K562 (cell line): ENCODE results near the gene CSF1R.

Source experiments
- CREM ChIP-seq: IDR thresholded peaks from 2 replicates; pipeline ENCODE4 v1.6.1; 2014; ENCODE audit warnings: antibody characterized with exemption, low read depth
- EZH2 ChIP-seq: IDR thresholded peaks from 2 replicates; pipeline ENCODE4 v1.6.1; 2012; ENCODE audit warnings: low read depth, mild to moderate bottlenecking, inconsistent platforms, low read length, borderline replicate concordance
- MED1 ChIP-seq: sonication (generic); formaldehyde crosslinking; IDR thresholded peaks from 2 replicates; pipeline ENCODE4 v1.8.1; 2023; ENCODE audit warnings: missing genetic modification reagents, borderline replicate concordance
- PHF20 ChIP-seq: fragments of 450-650 bp; IDR thresholded peaks from 2 replicates; pipeline ENCODE4 v1.6.1; 2018; ENCODE audit not compliant: partially characterized antibody
- SRF ChIP-seq, 2 experiments: fragments of 250-450, 450-650 bp in 1 of 2; sonication (Bioruptor Pico) in 1 of 2; sonication (generic) in 1 of 2; formaldehyde crosslinking; IDR thresholded peaks; 2 replicates each; pipeline versions ENCODE4 v1.5.0 to v1.5.1; 2020 to 2022; ENCODE audit warnings: mild to moderate bottlenecking in 1 of 2, missing genetic modification reagents in 1 of 2
- XRCC5 ChIP-seq: fragments of 200-400 bp; formaldehyde crosslinking; IDR thresholded peaks from 2 replicates; pipeline ENCODE4 v1.6.1; 2017; ENCODE audit warnings: low read depth, mild to moderate bottlenecking, low read length
- TF ChIP-seq, protein P1 (sequence below): fragments of 250-450 bp; sonication (Bioruptor Pico); IDR thresholded peaks from 2 replicates; pipeline ENCODE4 v1.5.0; 2021
- TF ChIP-seq, protein P2 (sequence below), 3 experiments: IDR thresholded peaks in 2 of 3; conservative IDR thresholded peaks in 1 of 3; 2 replicates each; pipeline ENCODE4 v1.5.1; 2011 to 2012; ENCODE audit warnings: low read length in 3 of 3, mild to moderate bottlenecking in 3 of 3, control low read depth in 2 of 3, improper control_type of control experiment in 1 of 3, inconsistent platforms in 1 of 3, low read depth in 1 of 3, mixed read lengths in 1 of 3, moderate library complexity in 1 of 3; ENCODE audit not compliant: insufficient read depth in 2 of 3
- TF ChIP-seq, protein P3 (sequence below): fragments of 250-450 bp; sonication (Bioruptor Pico); IDR thresholded peaks from 2 replicates; pipeline ENCODE4 v1.8.0; 2022; ENCODE audit warnings: moderate library complexity, mild to moderate bottlenecking, inconsistent platforms
- TF ChIP-seq, protein P4 (sequence below): sonication (generic); formaldehyde crosslinking; IDR thresholded peaks from 2 replicates; pipeline ENCODE4 v1.4.0; 2020; ENCODE audit warnings: mild to moderate bottlenecking, missing genetic modification reagents
- TF ChIP-seq, protein P5 (sequence below), 3 experiments: fragments of 200-800 bp in 1 of 3; fragments of 250-450 bp in 1 of 3; fragments of 450-650 bp in 1 of 3; sonication (Bioruptor Pico) in 1 of 3; sonication (Bioruptor generic) in 1 of 3; formaldehyde crosslinking in 1 of 3; IDR thresholded peaks; 2 replicates each; pipeline versions ENCODE4 v1.6.1 to v1.8.0; 2016 to 2022; ENCODE audit warnings: mild to moderate bottlenecking in 2 of 3, missing genetic modification characterization in 2 of 3, missing compliant biosample characterization in 1 of 3, moderate library complexity in 1 of 3

DNA sequence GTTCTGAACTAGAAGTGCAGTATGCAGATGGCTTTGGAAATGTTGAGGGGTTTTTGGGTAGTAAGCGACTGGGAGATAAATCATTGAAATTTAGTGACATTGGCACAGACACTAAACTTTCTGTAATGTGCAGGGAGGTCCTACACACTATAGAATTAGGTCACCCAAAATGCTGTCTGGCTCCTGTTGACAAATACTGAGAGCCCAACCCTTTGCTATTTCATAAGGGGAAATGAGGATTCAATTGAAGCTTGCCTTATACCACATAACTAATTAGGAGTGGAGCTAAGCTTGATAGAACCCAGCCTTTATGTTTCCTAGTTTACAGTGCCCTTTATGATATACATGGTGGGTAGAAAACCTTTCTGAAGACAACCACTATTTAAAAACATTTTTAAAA lies 63.2 kb downstream of the CSF1R start:
- no peak for TF ChIP-seq CREM
- TF ChIP-seq, protein P1, sequence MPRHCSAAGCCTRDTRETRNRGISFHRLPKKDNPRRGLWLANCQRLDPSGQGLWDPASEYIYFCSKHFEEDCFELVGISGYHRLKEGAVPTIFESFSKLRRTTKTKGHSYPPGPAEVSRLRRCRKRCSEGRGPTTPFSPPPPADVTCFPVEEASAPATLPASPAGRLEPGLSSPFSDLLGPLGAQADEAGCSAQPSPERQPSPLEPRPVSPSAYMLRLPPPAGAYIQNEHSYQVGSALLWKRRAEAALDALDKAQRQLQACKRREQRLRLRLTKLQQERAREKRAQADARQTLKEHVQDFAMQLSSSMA (CRISPR knock-in tag): no peak
- TF ChIP-seq XRCC5: no peak
- TF ChIP-seq PHF20: no peak
- TF ChIP-seq, protein P2, sequence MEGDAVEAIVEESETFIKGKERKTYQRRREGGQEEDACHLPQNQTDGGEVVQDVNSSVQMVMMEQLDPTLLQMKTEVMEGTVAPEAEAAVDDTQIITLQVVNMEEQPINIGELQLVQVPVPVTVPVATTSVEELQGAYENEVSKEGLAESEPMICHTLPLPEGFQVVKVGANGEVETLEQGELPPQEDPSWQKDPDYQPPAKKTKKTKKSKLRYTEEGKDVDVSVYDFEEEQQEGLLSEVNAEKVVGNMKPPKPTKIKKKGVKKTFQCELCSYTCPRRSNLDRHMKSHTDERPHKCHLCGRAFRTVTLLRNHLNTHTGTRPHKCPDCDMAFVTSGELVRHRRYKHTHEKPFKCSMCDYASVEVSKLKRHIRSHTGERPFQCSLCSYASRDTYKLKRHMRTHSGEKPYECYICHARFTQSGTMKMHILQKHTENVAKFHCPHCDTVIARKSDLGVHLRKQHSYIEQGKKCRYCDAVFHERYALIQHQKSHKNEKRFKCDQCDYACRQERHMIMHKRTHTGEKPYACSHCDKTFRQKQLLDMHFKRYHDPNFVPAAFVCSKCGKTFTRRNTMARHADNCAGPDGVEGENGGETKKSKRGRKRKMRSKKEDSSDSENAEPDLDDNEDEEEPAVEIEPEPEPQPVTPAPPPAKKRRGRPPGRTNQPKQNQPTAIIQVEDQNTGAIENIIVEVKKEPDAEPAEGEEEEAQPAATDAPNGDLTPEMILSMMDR (IDR thresholded peaks at IDR 0.05 in 2 of 3, conservative IDR thresholded peaks at IDR 0.05 in 1 of 3; ENCODE audit: insufficient read depth in 2 of 3, low read depth in 1 of 3, low read length in 3 of 3): no peak
- TF ChIP-seq, protein P3, sequence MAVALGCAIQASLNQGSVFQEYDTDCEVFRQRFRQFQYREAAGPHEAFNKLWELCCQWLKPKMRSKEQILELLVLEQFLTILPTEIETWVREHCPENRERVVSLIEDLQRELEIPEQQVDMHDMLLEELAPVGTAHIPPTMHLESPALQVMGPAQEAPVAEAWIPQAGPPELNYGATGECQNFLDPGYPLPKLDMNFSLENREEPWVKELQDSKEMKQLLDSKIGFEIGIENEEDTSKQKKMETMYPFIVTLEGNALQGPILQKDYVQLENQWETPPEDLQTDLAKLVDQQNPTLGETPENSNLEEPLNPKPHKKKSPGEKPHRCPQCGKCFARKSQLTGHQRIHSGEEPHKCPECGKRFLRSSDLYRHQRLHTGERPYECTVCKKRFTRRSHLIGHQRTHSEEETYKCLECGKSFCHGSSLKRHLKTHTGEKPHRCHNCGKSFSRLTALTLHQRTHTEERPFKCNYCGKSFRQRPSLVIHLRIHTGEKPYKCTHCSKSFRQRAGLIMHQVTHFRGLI (CRISPR knock-in tag): no peak
- TF ChIP-seq EZH2: no peak
- TF ChIP-seq, protein P4, sequence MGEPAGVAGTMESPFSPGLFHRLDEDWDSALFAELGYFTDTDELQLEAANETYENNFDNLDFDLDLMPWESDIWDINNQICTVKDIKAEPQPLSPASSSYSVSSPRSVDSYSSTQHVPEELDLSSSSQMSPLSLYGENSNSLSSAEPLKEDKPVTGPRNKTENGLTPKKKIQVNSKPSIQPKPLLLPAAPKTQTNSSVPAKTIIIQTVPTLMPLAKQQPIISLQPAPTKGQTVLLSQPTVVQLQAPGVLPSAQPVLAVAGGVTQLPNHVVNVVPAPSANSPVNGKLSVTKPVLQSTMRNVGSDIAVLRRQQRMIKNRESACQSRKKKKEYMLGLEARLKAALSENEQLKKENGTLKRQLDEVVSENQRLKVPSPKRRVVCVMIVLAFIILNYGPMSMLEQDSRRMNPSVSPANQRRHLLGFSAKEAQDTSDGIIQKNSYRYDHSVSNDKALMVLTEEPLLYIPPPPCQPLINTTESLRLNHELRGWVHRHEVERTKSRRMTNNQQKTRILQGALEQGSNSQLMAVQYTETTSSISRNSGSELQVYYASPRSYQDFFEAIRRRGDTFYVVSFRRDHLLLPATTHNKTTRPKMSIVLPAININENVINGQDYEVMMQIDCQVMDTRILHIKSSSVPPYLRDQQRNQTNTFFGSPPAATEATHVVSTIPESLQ: no peak
- TF ChIP-seq, protein P5, sequence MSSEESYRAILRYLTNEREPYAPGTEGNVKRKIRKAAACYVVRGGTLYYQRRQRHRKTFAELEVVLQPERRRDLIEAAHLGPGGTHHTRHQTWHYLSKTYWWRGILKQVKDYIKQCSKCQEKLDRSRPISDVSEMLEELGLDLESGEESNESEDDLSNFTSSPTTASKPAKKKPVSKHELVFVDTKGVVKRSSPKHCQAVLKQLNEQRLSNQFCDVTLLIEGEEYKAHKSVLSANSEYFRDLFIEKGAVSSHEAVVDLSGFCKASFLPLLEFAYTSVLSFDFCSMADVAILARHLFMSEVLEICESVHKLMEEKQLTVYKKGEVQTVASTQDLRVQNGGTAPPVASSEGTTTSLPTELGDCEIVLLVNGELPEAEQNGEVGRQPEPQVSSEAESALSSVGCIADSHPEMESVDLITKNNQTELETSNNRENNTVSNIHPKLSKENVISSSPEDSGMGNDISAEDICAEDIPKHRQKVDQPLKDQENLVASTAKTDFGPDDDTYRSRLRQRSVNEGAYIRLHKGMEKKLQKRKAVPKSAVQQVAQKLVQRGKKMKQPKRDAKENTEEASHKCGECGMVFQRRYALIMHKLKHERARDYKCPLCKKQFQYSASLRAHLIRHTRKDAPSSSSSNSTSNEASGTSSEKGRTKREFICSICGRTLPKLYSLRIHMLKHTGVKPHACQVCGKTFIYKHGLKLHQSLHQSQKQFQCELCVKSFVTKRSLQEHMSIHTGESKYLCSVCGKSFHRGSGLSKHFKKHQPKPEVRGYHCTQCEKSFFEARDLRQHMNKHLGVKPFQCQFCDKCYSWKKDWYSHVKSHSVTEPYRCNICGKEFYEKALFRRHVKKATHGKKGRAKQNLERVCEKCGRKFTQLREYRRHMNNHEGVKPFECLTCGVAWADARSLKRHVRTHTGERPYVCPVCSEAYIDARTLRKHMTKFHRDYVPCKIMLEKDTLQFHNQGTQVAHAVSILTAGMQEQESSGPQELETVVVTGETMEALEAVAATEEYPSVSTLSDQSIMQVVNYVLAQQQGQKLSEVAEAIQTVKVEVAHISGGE (CRISPR knock-in tag; IDR thresholded peaks at IDR 0.05): no peak
- TF ChIP-seq SRF (CRISPR knock-in tag; IDR thresholded peaks at IDR 0.05): no peak
- TF ChIP-seq MED1 (CRISPR knock-in tag): no peak
